Right ventricle myocardium superior (tissue), 1 donor: ENCODE measurements around the gene SCGB3A1. TPM values are rescaled to one million over a fixed set of nuclear protein-coding genes. Genes with fewer than 3 reads are reported as not detected.

Experiments used
- ATAC-seq: fragments of 200-7000 bp; cut with Tn5 transposase; one replicate; pipeline ENCODE4 v1.9.1; 2020; ENCODE audit warnings: mild to moderate bottlenecking; ENCODE audit not compliant: poor library complexity
- DNase-seq: peaks from one replicate; pipeline ENCODE4 v3.0.0-alpha.2; 2020
- intact Hi-C: fragments of 100-400 bp; cut with DNase I; formaldehyde crosslinking; loops from one replicate; pipeline ENCODE4 v1.11.2; 2022
- long read RNA-seq: library from polyadenylated mRNA; unstranded; transcript quantifications from one replicate; pipeline ENCODE4 v2.0.0, GENCODE V29; 2021
- total RNA-seq: library from RNA; stranded (reverse); fragmentation: NEBNext Ultra II Directional; extraction: Animal tissue kit (Norgen Biotek cat#: 25700); gene quantifications from one replicate; pipeline ENCODE4 v1.2.1, GENCODE V29; 2021
- donor health status: DM: no; HTN: yes; CAD: no; lungs with severe emphysema.

SCGB3A1 gene, protein sequence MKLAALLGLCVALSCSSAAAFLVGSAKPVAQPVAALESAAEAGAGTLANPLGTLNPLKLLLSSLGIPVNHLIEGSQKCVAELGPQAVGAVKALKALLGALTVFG
- total RNA-seq = not detected
- long read RNA-seq = 0 reads

GRCh38 chr5:180591311-180591887, at the start of gene SCGB3A1:
SCGB3A1 (minus strand) TSS chr5:180591499; CDS start chr5:180591462, 37 bp downstream.
- intact Hi-C loops = no loop called here
- no peak for DNase-seq
- ATAC-seq = no peak

DNA sequence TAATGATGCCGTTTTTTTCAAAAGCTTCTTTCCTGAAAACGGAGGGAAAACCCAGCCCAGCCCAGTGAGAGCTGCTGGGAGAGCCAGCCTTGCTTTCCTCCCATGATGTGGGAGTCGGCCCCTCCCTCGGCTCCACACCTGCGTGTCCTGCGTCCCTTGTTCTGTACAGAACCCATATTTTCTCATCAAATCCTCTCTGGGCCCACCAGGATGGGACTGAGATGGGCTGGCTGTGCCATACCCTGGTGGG, 49.2 kb upstream of the SCGB3A1 start:
- DNase-seq (no peak), ATAC-seq (no peak)
- intact Hi-C loops = no loop called here

DNA sequence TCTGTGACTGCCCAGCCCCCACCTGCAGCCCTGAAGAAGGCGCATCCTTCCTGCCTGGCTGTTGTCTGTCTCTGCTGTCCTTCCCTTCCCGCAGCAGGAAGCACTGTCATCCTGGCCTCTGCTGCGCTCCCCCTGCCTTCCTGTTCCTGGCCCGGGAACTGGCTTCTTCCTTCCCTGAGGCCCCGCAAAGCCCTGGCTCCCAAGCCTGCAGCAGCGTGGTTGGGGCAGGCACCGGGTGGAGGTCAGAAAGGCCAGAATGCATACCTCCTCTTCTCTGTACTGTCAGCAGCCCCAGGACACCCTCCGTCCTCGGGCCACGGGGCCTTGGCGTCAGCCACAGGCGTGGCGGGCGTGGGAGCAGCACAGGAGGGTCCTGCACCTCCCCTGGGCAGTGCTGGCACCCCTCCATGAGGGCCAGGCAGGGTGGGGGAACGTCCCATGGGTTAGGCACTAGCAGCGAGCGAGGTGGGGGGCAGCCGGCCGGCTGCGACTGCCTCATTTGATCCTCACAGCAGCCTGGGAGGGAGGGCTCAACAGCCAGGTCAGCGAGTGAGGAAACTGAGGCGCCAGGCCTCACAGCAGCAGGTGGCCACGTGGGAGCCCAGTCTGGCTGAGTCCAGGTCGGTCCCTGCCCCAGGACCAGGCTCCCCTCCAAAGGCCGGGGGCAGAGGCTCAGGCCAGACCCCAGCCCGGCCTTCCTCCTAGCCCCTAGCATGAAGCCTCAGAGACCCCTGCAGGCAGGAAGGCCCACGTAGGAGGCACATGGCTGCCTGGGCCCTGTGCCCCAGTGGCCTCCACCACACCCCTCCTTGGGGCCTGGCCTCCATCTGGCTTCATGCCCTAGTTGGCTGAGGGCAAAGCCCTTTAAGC, 48.7 kb upstream of the SCGB3A1 start:
- ATAC-seq (no peak), DNase-seq (peak; percentile 46)
- intact Hi-C loops = no loop called here

GRCh38 chr5:180639287-180639686, 48.0 kb upstream of the SCGB3A1 start:
- intact Hi-C loops = no loop called here
- ATAC-seq = no peak

DNA sequence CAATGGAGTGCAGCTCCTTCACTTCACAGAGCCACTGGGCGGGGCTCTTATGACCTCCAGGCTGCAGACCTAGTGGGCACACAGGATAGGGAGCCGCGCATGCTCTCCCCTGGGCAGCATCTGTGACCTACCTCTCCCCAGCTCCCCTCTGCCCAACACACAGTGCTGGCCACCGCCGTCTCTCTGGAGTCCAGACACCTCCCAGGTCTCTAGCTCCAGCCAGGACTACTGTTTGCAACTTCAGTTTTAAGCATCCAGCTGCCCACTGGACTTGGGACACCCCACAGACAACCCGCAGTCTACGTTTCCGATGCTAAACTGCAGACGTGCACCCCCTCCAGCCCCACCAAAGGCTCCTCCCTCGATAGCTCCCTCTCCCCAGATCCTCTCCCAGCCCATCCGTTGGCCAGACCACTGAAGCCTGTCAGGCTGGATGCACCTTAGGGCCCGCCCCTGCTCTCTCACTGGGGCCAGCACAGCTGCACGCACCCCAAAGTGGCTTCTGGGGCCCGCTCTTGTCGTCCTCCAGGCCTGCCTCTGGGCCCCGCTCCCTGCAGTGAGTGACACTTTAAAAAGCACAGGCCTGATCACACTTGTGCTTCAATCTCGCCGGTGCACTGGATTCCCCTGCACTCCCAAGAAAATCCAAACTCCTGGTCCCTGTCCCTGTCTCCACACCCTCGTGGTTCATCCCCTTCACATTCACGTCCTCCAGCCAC, 46.8 kb upstream of the SCGB3A1 start:
- no peak for ATAC-seq
- DNase-seq = peak; percentile 35
- intact Hi-C loops = no loop called here

More at GRCh38 chr5:180639287-180639686, 48.0 kb upstream of the SCGB3A1 start:
- no peak for DNase-seq

DNA sequence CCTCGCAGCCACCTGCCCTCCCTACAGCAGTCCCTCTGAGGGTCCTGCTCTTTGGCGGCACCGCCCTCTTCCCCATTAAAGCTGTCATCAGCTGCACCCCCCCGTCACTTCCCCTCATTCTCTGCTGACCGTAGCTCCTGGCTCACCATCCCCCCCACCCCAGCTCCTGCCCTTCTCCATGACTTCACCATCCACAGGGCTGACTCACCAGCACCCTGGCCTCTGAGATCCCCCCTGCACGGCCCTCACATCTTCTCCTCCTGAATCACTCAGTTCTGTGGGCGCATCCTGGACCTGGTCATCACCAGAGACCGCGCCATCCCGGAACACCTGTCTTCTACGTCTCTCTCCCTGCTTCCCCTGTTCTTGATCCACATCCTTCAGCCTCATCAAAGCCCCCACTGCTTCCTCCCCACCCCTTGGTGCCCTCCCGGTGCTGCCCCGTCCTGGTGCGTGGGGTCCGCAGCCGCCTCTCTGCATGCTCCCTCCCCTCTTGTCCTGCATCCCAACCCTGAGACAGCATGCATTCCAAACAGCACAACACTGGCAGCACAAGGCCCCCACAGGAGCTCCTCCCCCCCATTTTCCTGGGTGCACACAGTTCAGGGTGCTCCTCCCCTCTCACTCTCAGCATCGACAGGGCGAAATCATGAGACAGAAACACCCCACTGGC, 45.2 kb upstream of the SCGB3A1 start:
- intact Hi-C loops = no loop called here
- DNase-seq (peak; percentile 45), ATAC-seq (no peak)

DNA sequence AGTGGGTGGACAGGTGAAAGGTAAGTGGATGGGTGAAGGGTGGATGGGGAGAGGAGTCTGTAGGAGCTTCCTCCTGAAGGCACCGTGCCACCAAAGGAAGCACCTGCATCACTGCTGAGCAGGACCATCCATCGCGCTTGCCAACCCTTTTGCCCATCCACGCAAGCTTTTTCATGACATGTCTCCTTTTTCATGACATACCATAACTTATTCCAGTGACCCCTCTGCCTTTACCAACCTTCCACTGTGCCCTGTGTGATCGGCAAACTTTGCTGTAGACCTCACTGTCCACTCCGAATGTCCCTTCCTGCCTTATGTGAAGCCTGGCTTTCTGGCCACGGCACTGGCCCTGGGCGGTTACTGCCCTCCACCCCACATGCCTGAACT, 44.7 kb upstream of the SCGB3A1 start:
- DNase-seq (no peak), ATAC-seq (no peak)
- intact Hi-C loops = no loop called here

DNA sequence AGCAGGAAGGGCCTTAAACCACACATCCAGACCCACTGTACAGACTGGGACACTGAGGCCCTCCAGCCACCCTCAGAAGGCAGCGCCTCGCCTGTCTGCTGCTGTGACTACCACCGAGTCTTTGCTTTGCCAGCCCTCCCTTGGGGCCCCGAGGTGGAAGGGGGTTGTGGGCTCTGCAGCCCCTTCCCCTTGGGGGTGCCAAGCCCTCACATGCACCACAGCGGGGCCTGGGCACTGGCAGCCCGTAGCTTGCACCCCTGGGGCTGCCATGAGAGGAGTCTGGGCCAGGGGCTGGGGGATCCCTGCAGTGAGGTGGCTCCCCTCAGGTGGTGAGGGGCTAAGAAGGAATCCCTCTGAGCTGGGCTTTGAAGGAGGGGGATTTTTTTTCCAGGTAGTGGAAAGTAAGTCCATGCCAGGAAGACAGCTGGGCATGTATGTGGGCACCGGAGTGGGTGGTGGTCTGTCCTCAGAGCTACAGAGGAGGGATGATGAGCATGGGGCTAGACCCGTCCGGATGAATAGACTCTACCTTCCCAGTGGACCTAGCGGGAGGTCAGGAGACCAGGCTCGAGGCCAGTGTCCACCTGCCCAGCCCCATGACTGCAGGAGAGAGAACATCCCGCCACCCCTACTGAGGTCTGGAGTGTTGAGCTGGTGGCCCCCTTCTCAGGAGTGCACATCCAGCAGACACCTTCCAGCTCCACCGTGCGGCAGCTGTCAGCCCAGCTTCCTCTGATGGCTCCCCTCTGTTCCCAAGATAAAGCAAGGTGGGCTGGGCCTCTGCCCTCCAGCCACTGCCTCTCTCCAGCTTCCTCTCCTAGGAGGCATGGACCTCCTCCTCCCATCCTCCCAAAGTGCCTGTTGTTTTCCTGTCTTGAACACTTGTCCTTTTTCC, 42.2 kb upstream of the SCGB3A1 start:
- ATAC-seq = no peak
- intact Hi-C loops = no loop called here

DNA sequence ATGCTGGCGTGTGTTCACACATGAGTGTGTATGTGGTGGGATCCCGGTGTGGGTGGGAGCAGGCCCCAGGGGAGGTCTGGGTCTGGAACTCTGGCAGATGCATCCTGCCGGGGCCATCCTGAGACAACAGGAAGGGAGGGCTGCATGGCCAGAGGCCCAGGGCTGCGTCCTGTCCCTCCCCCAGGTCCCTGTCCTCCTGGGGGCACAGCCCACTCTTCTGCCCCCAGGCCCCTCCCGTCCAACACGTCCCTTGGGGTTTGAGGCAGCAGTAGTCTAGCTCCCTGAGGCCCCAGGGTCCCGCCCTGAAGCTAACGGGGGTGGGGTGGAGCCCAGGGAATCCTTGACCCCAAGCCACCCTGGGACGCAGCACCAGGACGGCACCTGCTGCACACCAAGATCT, 41.5 kb upstream of the SCGB3A1 start:
- ATAC-seq (peak; percentile 38), DNase-seq (peak; percentile 41)
- intact Hi-C loops = no loop called here

More for the DNA sequence above, 42.2 kb upstream of the SCGB3A1 start:
- peak; percentile 24 for DNase-seq

- ATAC-seq = no peak
- peak; percentile 32 for DNase-seq
These were observed 40.5 kb upstream of the SCGB3A1 start for GRCh38 chr5:180631549-180632383.

GRCh38 chr5:180630426-180630825, 39.1 kb upstream of the SCGB3A1 start:
- intact Hi-C loops = no loop called here
- DNase-seq (peak; percentile 46), ATAC-seq (no peak)

More at GRCh38 chr5:180631549-180632383, 40.5 kb upstream of the SCGB3A1 start:
- intact Hi-C loops = no loop called here

GRCh38 chr5:180629831-180630382, 38.6 kb upstream of the SCGB3A1 start:
- intact Hi-C loops = no loop called here
- DNase-seq (peak; percentile 25), ATAC-seq (no peak)

- intact Hi-C loops = no loop called here
- peak; percentile 21 for DNase-seq
- no peak for ATAC-seq
These were observed 37.8 kb upstream of the SCGB3A1 start for GRCh38 chr5:180628827-180629750.

DNA sequence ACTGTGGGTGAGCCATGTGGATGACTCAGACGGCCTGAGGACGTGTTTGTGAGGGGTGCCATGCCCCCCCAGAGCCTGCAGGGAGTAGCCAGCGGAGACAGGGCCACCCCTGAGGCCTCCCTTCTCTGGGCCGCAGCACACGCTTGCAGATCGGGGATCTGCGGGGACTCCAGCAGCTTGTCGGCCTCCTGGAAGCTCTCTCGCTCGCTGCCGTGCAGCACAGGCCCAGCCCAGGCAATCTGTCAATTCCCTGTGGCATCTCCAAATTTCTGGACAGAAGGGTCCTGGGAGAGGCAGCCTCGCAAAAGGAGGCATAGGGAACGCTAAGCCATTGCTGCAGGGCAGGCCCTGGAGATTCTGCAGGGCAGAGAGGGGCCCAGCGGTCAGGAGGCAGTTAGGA, 36.9 kb upstream of the SCGB3A1 start:
- ATAC-seq (no peak), DNase-seq (no peak)
- intact Hi-C loops = no loop called here

DNA sequence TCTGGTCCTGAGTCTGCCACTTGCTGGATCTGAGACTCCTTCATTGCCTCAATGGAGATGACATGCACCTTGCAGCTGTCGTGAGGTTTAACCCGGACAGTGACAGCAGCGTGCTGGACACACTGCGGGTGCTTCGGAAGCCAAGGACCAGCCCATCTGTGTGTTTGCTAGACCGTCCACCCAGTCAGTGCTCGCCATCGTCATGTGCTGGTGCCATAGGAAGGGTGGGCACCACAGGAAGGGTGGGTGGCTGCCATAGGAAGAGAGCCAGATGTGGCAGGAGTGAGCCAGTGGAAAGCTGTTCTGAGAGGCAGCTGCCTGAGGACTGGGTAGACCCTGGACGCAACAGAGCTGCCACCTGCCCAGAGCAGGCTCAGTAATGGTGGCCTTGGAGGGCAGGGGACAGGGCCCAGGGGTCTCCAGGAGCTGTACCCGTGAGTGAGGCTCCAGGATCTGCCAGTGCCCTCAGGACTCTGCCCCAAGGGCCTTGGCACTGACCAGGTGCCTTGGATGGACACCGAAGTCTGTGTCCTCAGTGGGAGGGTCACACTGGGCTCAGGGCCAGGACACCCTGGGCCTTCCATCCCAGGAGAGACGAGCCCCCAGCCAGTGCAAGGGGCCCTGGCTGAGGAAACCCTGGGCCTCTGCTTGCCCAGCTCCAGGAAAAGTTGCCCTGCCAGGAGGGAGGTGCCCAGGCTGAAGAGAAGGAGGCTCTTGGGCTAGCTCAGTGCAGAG, 36.3 kb upstream of the SCGB3A1 start:
- ATAC-seq = no peak
- DNase-seq = no peak
- intact Hi-C loops = no loop called here
